Kidney glomerular epithelial cell (primary cell): ENCODE data around the gene CACNA2D1.

ENCODE experiments used
- DNase-seq: peaks from one replicate; lab custom pipeline; 2025; lab: John Stamatoyannopoulos, UW

The CACNA2D1 gene

GRCh38 chr7:82443547-82444219, at the start of gene CACNA2D1:
TSS of gene CACNA2D1 (minus strand) at chr7:82443777.
- DNase-seq, result peak; percentile 73

DNA sequence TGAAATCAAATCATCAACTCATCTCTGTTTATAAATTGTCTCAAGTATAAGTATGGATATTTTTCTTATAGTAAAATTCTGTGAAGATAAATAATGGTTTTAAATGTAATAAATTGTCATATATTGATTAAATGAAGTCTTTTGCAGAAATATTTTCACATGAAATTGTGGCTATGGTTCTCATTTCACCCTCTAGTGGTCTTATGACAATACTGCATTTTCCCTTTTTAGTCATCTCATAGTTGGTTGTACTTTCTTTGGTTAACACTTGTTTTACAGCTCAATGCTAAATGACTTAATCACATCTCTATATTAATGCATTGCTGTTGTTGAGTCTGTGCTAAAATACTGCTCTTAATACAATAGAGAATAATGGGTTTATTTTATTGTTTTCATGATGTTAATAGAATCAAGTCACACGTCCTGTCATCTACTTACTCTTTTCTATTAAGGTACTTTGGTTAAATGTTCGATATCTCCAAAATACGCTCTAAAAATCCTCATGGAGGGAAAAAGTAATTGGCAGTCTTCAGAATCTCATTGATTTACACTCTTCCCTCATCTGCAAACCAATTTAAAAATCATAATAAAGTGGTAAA, 38.0 kb upstream of the CACNA2D1 start:
- peak; percentile 25 for DNase-seq

DNA sequence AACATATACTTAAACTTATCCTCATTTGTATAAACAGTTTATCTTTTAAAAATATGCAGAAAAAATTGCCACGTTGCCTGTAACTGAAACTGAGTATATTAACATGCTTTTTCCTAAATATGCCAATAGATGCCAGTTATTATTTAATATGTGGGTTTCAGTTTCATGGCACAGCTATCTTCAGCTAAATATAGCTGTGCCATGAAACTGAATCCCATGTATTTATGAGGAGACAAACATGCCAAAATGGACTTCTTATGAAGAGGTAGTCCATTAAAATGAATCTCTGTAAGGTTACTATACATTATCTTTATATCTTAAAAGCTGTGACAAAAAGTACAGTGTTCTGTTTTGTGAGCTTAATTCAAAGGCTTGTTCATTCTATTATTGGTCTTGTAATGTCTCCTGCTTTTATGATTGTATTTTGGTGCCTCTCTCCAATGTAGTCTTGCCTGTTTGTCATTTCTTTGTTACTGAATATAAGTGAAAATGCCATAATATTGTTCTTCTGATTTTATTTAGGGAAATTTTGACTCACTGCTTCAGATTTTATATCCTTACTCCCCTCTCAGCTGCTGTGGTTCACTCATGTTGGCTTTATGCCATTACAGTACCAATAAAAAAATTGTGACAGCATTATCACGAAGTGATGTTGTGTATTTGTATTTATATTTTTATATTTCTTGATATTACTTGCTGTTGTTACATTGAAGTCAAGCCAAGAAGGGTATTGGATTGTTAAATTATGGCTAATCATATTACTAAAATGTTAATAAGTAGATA, 34.3 kb upstream of the CACNA2D1 start:
- no peak for DNase-seq

DNA sequence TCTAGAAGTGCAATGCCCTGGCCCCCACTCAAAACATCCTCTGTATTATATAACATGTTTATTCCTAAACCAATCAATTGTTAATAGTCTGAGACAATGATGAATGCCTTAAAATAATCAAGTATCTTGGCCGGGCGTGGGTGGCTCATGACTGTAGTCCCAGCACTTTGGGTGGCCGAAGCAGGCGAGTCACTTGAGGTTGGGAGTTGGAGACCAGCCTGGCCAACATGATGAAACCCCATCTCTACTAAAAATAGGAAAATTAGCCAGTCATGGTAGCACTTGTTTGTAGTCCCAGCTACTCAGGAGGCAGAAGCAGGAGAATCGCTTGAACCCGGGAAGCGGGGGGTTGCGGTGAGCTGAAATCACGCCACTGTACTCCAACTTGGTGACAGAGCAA, 29.4 kb upstream of the CACNA2D1 start:
- DNase-seq, result no peak

DNA sequence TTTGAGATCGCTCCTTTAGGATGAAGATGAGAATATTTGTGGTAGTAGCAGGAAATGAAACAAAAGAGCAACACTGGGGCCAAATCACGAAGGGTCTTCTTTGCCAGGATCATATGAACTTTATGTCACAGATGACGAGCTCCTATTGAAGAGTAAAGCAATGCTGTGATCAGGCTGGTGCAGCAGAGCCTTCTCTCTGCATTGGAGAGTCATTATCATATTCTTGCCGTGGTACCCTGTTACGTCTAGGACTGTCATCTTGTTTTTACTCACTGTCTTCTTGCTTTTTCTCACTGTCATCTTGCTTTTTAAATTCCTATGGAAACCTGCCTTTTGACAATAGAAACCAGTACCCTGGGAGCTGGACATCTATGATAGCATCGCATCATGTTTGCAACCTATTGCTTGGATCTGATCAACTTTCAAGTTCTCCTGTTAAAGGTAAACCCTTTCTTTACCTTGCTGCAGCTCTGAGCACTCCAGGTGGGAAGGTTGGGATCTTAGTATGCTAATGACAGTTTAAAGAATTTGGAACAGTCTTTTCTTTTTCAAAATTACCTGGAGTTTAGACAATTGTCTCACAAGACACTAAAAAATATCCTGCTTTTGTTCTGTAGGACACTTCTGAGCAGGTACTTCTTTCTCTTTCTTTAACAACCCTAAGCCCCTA, 27.9 kb upstream of the CACNA2D1 start:
- no peak for DNase-seq

DNA sequence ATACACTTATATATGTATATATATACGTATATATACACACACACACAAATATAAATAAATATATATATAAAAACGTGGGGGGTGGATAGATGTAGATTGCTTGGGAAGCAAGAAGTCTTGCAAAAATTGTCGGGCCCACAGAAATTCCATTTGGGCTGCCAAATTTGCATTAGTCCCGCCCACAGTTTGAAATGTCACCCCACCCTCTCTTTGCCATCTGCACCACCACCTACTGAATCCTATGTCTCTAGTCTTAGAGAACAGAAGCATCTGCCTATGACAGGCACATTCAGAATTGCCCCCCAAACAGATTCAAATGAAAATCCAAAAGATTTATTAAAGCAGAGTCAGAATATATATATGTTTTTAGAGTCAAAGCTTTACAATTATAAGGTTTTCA, 25.6 kb upstream of the CACNA2D1 start:
- DNase-seq, result no peak

GRCh38 chr7:82468435-82468834, 24.9 kb upstream of the CACNA2D1 start:
- no peak for DNase-seq

DNA sequence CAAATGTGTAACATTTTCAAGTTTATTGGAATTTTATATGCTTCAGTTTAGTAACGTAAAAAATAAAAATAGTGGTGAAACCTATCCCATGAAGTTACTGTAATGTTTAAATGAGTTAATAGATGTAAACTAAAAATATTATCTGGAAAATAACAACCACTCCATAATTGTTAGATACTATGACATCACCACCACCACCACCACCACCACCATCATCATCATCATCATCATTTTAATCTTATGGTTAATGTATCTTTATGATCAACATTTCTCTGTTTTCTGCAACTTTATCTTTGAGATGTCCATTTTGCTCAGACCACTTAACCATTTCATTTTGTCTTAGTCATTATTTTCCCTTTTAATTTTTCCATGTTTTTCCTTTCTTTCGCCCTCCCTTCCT, 23.4 kb upstream of the CACNA2D1 start:
- no peak for DNase-seq

GRCh38 chr7:82464372-82464771, 20.8 kb upstream of the CACNA2D1 start:
- DNase-seq, result no peak

- DNase-seq, result no peak
Observed at GRCh38 chr7:82455295-82455694, 11.7 kb upstream of the CACNA2D1 start.

GRCh38 chr7:82450759-82451158, 7.2 kb upstream of the CACNA2D1 start:
- no peak for DNase-seq

DNA sequence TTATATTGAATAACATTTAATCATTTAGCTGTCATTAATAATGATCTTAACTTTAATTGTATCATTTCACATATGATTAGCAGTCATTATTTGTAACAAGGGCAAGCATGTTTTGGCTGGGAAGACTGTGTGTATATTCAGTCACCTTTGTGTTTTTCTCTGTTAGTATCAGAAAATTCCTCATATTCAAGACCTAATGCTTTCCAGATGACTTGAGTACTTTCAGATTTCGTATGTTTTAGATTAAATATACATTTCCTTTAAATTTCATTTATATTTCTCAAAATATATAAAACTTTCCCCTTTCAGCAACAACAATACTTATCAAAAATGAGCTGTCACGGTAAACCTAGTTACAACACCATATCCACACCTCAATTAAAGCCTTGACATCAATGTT, 6.3 kb upstream of the CACNA2D1 start:
- no peak for DNase-seq

- no peak for DNase-seq
Observed at GRCh38 chr7:82446897-82447296, 3.3 kb upstream of the CACNA2D1 start.

GRCh38 chr7:82445271-82445670, 1.7 kb upstream of the CACNA2D1 start:
- no peak for DNase-seq

- DNase-seq, result no peak
Observed at GRCh38 chr7:82444220-82444909, 788 bp upstream of the CACNA2D1 start.

GRCh38 chr7:82443036-82443546, 486 bp downstream of the CACNA2D1 start:
- DNase-seq, result no peak

DNA sequence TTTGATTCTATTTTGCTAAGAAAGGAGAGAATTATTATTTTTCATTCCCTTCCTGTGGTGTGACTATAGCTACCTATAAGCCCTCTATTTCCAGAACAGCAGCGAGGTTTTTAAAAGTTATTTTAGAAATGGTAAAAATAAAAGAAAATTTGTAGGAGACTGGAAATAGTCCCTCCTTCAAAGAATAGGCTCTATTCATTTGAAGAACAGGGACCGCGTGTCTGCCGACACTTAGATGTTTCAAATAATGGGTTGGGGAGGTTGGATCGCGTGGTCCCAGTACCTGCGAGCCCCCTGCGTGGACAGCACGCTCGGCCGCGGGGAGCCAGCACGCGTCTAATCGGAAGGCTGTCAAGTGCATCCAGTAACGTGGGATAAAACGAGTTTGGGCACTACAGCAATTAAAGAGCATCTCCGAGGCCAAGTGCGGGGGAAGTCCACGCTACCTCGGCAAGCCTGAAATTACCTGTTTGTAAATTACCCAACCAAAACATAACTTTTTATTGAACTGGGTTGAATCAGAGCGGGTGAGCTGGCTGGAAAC, 1.0 kb downstream of the CACNA2D1 start:
- DNase-seq, result peak; percentile 48

DNA sequence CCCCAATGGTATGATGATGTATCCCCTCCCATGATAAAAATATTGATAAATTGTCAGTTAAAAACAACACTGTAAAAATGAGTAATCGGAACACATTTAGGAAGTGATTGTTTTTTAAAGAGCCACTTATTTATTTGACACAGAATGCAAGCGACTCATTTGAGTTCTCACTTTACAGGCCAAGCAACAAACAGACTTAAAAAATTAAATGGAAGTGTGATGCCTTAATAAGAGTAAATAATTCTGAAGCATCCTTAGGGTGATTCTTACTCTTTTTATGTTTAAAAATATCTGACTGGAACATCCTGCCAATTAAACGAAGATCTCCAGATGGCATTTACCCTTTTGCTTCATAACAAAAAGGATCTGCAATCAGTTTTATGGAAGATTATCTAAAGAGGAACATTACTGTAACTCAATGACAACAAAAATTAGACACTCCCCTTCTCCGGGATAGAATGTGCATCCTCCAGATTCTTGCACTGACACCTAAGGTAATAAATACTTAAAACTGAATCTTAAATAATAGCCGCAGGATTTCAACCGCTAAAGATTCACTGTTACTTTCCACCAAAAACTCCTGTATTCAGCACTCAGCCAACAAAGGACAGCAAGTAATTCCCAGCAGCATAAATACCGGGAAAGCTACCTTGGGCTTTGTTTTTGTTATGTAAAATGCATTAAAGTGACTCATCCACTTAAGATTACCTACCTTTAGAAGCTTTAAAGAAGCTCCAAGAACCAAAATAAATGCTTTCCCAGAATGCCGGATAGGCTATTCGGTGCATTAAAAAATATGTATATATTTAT, 1.7 kb downstream of the CACNA2D1 start:
- no peak for DNase-seq

GRCh38 chr7:82438521-82438920, 5.1 kb downstream of the CACNA2D1 start:
- no peak for DNase-seq

DNA sequence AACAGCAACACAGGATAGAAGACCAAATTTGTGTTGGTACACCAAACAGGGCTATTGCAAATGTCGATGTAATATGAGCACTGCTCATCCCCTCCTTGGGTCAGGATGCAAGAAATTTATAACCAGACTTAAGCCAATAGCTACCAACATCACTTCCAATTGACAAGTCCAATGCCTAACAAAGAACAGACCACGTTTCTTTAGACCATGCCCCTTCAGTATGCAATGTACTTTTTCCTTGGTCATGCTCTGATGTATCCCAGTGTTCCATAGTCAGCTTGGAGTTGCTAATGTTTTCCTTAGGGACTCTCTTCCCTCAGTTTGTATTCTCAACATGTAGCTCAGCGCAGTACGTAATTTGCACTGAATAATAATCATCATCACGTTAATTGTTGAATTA, 7.8 kb downstream of the CACNA2D1 start:
- DNase-seq, result no peak
